GM12873 (cell line): ENCODE data around the gene TOGARAM2.

ENCODE experiments used
- TF ChIP-seq, protein P1 (sequence below): IDR thresholded peaks from 2 replicates; pipeline ENCODE4 v1.5.1; 2012; ENCODE audit warnings: low read depth, mild to moderate bottlenecking, moderate library complexity, low read length, control low read depth; ENCODE audit not compliant: insufficient read depth; ENCODE audit errors: missing control alignments

Gene TOGARAM2

DNA sequence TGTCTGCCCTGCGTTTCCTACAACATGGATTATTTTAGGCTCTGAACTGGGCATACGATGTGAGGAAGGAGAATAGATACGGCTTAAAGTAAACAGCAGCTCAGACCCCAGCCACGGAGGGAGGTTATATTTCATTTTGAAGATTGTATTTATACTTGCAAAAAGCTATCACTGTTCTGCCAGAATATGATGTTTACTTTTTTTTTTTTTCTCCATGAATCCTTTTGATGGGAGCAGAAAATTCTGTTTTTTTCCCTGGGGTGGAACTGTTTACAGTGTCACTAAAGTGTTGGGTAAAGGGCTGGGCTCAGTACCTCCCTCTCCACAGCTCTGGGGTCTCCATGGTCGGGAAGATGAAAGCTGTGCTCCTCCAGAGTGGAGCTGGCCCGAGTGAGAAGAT is 80.1 kb downstream of the TOGARAM2 start:
- TF ChIP-seq, protein P1, sequence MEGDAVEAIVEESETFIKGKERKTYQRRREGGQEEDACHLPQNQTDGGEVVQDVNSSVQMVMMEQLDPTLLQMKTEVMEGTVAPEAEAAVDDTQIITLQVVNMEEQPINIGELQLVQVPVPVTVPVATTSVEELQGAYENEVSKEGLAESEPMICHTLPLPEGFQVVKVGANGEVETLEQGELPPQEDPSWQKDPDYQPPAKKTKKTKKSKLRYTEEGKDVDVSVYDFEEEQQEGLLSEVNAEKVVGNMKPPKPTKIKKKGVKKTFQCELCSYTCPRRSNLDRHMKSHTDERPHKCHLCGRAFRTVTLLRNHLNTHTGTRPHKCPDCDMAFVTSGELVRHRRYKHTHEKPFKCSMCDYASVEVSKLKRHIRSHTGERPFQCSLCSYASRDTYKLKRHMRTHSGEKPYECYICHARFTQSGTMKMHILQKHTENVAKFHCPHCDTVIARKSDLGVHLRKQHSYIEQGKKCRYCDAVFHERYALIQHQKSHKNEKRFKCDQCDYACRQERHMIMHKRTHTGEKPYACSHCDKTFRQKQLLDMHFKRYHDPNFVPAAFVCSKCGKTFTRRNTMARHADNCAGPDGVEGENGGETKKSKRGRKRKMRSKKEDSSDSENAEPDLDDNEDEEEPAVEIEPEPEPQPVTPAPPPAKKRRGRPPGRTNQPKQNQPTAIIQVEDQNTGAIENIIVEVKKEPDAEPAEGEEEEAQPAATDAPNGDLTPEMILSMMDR: no peak

DNA sequence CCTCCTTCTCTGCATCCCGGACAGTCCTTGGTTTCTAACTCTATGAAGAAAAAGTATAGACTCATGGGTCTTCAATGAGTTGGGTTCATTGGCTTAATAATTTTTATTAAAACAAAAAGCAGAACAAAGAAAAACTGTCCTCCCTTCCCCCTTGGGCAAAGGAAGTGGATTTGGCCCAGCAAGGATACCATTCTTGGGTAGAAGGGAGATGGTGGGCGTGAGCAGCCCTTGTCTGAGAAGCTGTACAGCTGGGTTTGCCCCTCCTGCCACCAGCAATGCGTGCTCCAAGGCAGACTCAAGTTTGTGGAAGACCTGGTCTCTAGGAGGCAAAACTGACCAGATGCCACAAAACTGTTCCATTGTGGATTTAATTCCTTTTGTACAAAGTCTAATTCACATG is 80.5 kb downstream of the TOGARAM2 start:
- TF ChIP-seq, protein P1: no peak

DNA sequence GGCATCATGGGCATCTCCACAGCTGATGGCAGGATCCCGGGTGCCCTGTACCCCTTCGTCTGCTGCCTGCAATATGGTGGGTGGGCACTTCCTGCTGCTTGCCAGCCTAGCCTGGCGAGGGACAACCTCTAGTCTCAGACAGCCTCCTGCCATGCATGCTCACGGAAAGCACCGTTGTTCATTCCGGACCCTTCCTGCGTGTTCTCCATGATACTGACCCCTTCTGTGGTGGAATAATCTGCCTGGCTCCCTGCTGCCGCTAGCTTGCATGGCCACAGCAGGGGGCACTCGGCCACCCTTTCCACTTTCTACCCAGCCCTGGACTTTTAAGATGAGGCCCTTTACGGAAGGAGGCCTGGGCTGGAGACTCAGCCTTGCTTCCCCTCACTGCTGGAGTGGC is 81.3 kb downstream of the TOGARAM2 start:
- TF ChIP-seq, protein P1: no peak

DNA sequence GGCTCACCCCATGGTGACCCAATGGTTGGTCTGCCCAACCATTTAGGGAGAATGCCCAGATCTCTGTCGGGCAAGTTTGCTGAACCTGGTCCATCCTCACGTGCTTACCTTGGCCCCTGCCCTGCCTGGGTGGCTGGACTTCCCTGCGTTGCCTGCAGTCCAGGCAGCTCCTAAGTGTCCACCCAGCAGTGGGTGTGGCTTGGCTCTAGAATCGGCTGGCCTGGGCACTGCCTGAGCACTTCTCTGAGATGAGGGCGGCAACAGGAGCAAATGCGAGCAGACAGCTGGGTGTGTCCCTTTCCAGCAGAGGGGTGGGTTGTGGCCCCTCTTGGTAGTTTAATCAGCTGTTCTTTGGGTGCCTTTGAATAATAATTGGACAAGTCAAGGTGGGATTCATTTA is 82.0 kb downstream of the TOGARAM2 start:
- TF ChIP-seq, protein P1: no peak

DNA sequence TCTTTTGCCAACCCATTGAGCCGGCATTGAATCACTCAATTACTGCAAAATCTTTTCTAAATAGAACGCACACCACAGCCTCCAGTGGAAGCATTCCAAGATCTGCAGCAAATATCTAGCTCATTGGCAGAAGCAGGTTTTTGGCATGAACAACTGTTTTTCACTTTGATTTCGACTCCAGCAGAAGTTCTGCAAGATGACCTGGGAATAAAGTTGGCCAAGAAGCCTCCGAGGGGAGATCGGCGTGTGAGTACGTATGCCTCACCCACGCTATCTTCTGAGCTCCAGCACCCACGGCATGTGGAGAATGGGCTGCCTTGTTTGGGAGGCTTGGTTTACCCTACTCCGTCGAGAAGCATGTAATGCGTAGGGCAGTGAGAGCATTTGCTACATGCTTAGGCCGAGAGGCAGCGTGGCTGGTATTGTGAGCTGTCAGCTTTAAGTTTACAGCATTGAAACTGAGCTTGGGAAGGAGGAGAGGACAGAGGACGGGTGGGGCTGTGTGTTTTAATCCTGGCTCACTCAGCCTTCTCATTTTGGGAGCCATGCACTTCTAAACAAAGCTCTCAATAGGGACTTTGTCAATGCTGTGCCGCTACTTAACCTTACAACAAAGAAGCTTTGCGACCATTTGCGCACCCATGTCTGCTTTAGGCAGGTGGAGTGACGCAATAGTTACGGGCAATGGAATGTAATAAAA is 82.7 kb downstream of the TOGARAM2 start:
- TF ChIP-seq, protein P1: no peak

DNA sequence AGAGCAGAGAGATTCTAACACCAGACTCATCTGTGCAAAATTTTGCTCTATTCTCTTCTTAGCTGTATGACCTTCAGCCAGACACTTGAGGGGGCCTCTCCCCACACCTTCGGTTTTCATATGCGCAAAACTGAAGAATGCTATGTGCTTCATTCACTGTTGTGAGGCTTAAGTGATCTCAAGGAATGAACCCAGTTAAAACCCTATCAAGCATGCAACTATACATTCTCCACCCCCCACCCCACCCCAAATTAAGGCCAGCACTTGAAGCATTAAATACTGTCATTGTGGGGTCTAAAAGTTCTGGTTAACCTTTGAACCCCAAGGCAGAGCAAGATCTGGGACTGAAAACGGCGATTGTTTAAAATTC is 83.2 kb downstream of the TOGARAM2 start:
- TF ChIP-seq, protein P1: no peak

DNA sequence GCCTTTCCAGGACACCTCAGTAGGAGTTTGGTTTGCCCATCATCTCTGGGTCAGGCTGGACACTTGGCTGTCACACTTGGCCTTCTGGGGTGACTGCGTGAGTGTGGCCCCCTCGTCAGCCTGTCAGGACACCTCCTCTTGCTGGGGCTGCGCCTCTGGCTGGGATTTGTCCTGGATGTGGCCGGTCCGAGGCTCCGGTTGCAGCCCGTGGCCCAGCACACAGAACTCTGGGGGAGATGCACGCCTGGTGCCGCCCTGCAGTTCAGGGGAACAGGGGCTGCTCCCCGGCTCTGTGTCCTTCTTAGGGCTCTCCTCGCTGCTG is 83.6 kb downstream of the TOGARAM2 start:
- TF ChIP-seq, protein P1: no peak
